ENCODE data around the gene ARL4C.

ARL4C gene

GRCh38 chr2:234497594-234498235 is 834 bp upstream of the ARL4C start:
- no peak for DNase-seq

- peak; percentile 54 for DNase-seq
Measured at GRCh38 chr2:234496055-234496834, 636 bp downstream of the ARL4C start.

GRCh38 chr2:234495251-234496054 is 1.4 kb downstream of the ARL4C start:
- DNase-seq, result peak; percentile 41

- DNase-seq, result no peak
Measured at GRCh38 chr2:234494361-234495250, 2.3 kb downstream of the ARL4C start.

- no peak for DNase-seq
Measured at GRCh38 chr2:234493796-234494195, 3.1 kb downstream of the ARL4C start.

- no peak for DNase-seq
Measured at GRCh38 chr2:234492717-234493485, 4.0 kb downstream of the ARL4C start.

- no peak for DNase-seq
Measured at GRCh38 chr2:234491897-234492296, 5.0 kb downstream of the ARL4C start.

GRCh38 chr2:234491281-234491680 is 5.6 kb downstream of the ARL4C start:
- no peak for DNase-seq

GRCh38 chr2:234490271-234491091 is 6.4 kb downstream of the ARL4C start:
- no peak for DNase-seq

GRCh38 chr2:234488913-234489451 is 7.9 kb downstream of the ARL4C start:
- DNase-seq, result peak; percentile 70

- DNase-seq, result no peak
Measured at GRCh38 chr2:234488486-234488885, 8.4 kb downstream of the ARL4C start.

- no peak for DNase-seq
Measured at GRCh38 chr2:234487356-234487755, 9.5 kb downstream of the ARL4C start.

- peak; percentile 86 for DNase-seq
Measured at GRCh38 chr2:234483568-234484251, 13.2 kb downstream of the ARL4C start.

- no peak for DNase-seq
Measured at GRCh38 chr2:234481301-234481700, 15.6 kb downstream of the ARL4C start.

- no peak for DNase-seq
Measured at GRCh38 chr2:234480337-234480736, 16.5 kb downstream of the ARL4C start.

- no peak for DNase-seq
Measured at GRCh38 chr2:234479465-234479864, 17.4 kb downstream of the ARL4C start.

- no peak for DNase-seq
Measured at GRCh38 chr2:234478121-234478858, 18.6 kb downstream of the ARL4C start.

GRCh38 chr2:234476766-234477165 is 20.1 kb downstream of the ARL4C start:
- DNase-seq, result no peak

- DNase-seq, result no peak
Measured at GRCh38 chr2:234474654-234475053, 22.2 kb downstream of the ARL4C start.
